HEK293 (cell line): ENCODE data around the gene FGFBP3.

Experiments used
- GLI2 ChIP-seq: fragments of 450-650 bp; formaldehyde crosslinking; IDR thresholded peaks from 2 replicates; pipeline ENCODE4; 2017; ENCODE audit warnings: missing biosample characterization, missing genetic modification characterization, low read depth, borderline replicate concordance
- GLIS1 ChIP-seq: fragments of 450-650 bp; formaldehyde crosslinking; IDR thresholded peaks from 2 replicates; pipeline ENCODE4 v1.5.1; 2016; ENCODE audit warnings: missing biosample characterization, missing genetic modification characterization
- GLIS2 ChIP-seq: fragments of 450-650 bp; formaldehyde crosslinking; IDR thresholded peaks from 2 replicates; pipeline ENCODE4 v1.5.1; 2016; ENCODE audit warnings: missing biosample characterization, missing genetic modification characterization
- KLF1 ChIP-seq: fragments of 450-650 bp; formaldehyde crosslinking; IDR thresholded peaks from 2 replicates; pipeline ENCODE4 v1.5.1; 2016; ENCODE audit warnings: missing biosample characterization, missing genetic modification characterization
- KLF16 ChIP-seq: fragments of 450-650 bp; formaldehyde crosslinking; IDR thresholded peaks from 2 replicates; pipeline ENCODE4 v1.5.1; 2017; ENCODE audit warnings: missing biosample characterization, missing genetic modification characterization
- KLF9 ChIP-seq: fragments of 450-650 bp; formaldehyde crosslinking; IDR thresholded peaks from 2 replicates; pipeline ENCODE4 v1.5.1; 2016; ENCODE audit warnings: missing biosample characterization, missing genetic modification characterization, low read depth
- MZF1 ChIP-seq: fragments of 450-650 bp; formaldehyde crosslinking; IDR thresholded peaks from 2 replicates; pipeline ENCODE4 v1.5.1; 2017; ENCODE audit warnings: missing biosample characterization, missing genetic modification characterization, borderline replicate concordance
- PRDM1 ChIP-seq: fragments of 450-650 bp; formaldehyde crosslinking; IDR thresholded peaks from 2 replicates; pipeline ENCODE4; 2016; ENCODE audit warnings: missing biosample characterization, missing genetic modification characterization
- YY1 ChIP-seq: fragments of 450-650 bp; formaldehyde crosslinking; IDR thresholded peaks from 2 replicates; pipeline ENCODE4 v1.5.1; 2018; ENCODE audit warnings: missing biosample characterization, missing genetic modification characterization
- ZBTB7A ChIP-seq: fragments of 450-650 bp; formaldehyde crosslinking; IDR thresholded peaks from 2 replicates; pipeline ENCODE4 v1.5.1; 2016; ENCODE audit warnings: low read depth, missing biosample characterization, missing genetic modification characterization
- ZBTB8A ChIP-seq: fragments of 450-650 bp; formaldehyde crosslinking; IDR thresholded peaks from 2 replicates; pipeline ENCODE4 v1.5.1; 2016; ENCODE audit warnings: missing biosample characterization, missing genetic modification characterization
- ZFHX2 ChIP-seq: fragments of 450-650 bp; formaldehyde crosslinking; conservative IDR thresholded peaks from 2 replicates; pipeline ENCODE4 v1.5.1; 2016; ENCODE audit warnings: missing biosample characterization, missing genetic modification characterization
- ZFP37 ChIP-seq: fragments of 450-650 bp; formaldehyde crosslinking; IDR thresholded peaks from 2 replicates; pipeline ENCODE4 v1.5.1; 2016; ENCODE audit warnings: missing biosample characterization, missing genetic modification characterization
- ZFP69B ChIP-seq: fragments of 450-650 bp; formaldehyde crosslinking; IDR thresholded peaks from 2 replicates; pipeline ENCODE4 v1.5.1; 2016; ENCODE audit warnings: missing biosample characterization, missing genetic modification characterization
- ZNF146 ChIP-seq: fragments of 450-650 bp; formaldehyde crosslinking; IDR thresholded peaks from 2 replicates; pipeline ENCODE4 v1.5.1; 2016; ENCODE audit warnings: missing biosample characterization, missing genetic modification characterization
- ZNF2 ChIP-seq: fragments of 450-650 bp; formaldehyde crosslinking; IDR thresholded peaks from 2 replicates; pipeline ENCODE4 v1.5.1; 2016; ENCODE audit warnings: missing biosample characterization, missing genetic modification characterization
- ZNF341 ChIP-seq: fragments of 450-650 bp; formaldehyde crosslinking; IDR thresholded peaks from 2 replicates; pipeline ENCODE4; 2016; ENCODE audit warnings: low read depth, missing biosample characterization, missing genetic modification characterization
- ZNF394 ChIP-seq: fragments of 450-650 bp; formaldehyde crosslinking; IDR thresholded peaks from 2 replicates; pipeline ENCODE4 v1.5.1; 2016; ENCODE audit warnings: missing biosample characterization, missing genetic modification characterization, mild to moderate bottlenecking, moderate library complexity, borderline replicate concordance
- ZNF426 ChIP-seq: fragments of 450-650 bp; formaldehyde crosslinking; IDR thresholded peaks from 2 replicates; pipeline ENCODE4 v1.5.1; 2017; ENCODE audit warnings: missing biosample characterization, missing genetic modification characterization, mild to moderate bottlenecking, inconsistent platforms, moderate library complexity
- ZNF548 ChIP-seq: fragments of 450-650 bp; formaldehyde crosslinking; IDR thresholded peaks from 2 replicates; pipeline ENCODE4 v1.5.1; 2016; ENCODE audit warnings: missing biosample characterization, missing genetic modification characterization
- ZNF571 ChIP-seq: fragments of 450-650 bp; formaldehyde crosslinking; IDR thresholded peaks from 2 replicates; pipeline ENCODE4 v1.5.0; 2017; ENCODE audit warnings: missing biosample characterization, missing genetic modification characterization
- ZNF626 ChIP-seq: fragments of 450-650 bp; sonication (Bioruptor Pico); formaldehyde crosslinking; IDR thresholded peaks from 2 replicates; pipeline ENCODE4 v1.5.1; 2018; ENCODE audit warnings: missing biosample characterization, missing genetic modification characterization, inconsistent platforms
- ZNF660 ChIP-seq: fragments of 450-650 bp; IDR thresholded peaks from 2 replicates; pipeline ENCODE4 v1.5.1; 2018; ENCODE audit warnings: missing biosample characterization, mild to moderate bottlenecking, missing genetic modification characterization
- ZSCAN16 ChIP-seq: fragments of 450-650 bp; formaldehyde crosslinking; IDR thresholded peaks from 2 replicates; pipeline ENCODE4 v1.5.1; 2016; ENCODE audit warnings: missing biosample characterization, missing genetic modification characterization
- ZXDB ChIP-seq: fragments of 450-650 bp; formaldehyde crosslinking; IDR thresholded peaks from 2 replicates; pipeline ENCODE4 v1.5.1; 2016; ENCODE audit warnings: missing biosample characterization, missing genetic modification characterization
- TF ChIP-seq, protein P1 (sequence below): fragments of 450-650 bp; formaldehyde crosslinking; IDR thresholded peaks from 2 replicates; pipeline ENCODE4 v1.5.1; 2017; ENCODE audit warnings: missing biosample characterization, missing genetic modification characterization
- TF ChIP-seq, protein P2 (sequence below): fragments of 450-650 bp; formaldehyde crosslinking; optimal IDR thresholded peaks from 2 replicates; pipeline ENCODE3; 2016; ENCODE audit warnings: missing biosample characterization, mild to moderate bottlenecking, missing genetic modification characterization
- TF ChIP-seq, protein P3 (sequence below): sonication (generic); formaldehyde crosslinking; IDR thresholded peaks from 2 replicates; pipeline ENCODE4 v1.8.1; 2022; ENCODE audit warnings: mild to moderate bottlenecking, moderate library complexity, missing genetic modification reagents
- TF ChIP-seq, protein P4 (sequence below): fragments of 450-650 bp; formaldehyde crosslinking; IDR thresholded peaks from 2 replicates; pipeline ENCODE4 v1.5.1; 2016; ENCODE audit warnings: missing biosample characterization, missing genetic modification characterization
- TF ChIP-seq, protein P5 (sequence below): fragments of 450-650 bp; formaldehyde crosslinking; IDR thresholded peaks from 2 replicates; pipeline ENCODE4 v1.5.1; 2016; ENCODE audit warnings: missing biosample characterization, missing genetic modification characterization
- TF ChIP-seq, protein P6 (sequence below): fragments of 450-650 bp; formaldehyde crosslinking; IDR thresholded peaks from 2 replicates; pipeline ENCODE4 v1.5.1; 2016; ENCODE audit warnings: missing biosample characterization, missing genetic modification characterization

Gene FGFBP3

DNA sequence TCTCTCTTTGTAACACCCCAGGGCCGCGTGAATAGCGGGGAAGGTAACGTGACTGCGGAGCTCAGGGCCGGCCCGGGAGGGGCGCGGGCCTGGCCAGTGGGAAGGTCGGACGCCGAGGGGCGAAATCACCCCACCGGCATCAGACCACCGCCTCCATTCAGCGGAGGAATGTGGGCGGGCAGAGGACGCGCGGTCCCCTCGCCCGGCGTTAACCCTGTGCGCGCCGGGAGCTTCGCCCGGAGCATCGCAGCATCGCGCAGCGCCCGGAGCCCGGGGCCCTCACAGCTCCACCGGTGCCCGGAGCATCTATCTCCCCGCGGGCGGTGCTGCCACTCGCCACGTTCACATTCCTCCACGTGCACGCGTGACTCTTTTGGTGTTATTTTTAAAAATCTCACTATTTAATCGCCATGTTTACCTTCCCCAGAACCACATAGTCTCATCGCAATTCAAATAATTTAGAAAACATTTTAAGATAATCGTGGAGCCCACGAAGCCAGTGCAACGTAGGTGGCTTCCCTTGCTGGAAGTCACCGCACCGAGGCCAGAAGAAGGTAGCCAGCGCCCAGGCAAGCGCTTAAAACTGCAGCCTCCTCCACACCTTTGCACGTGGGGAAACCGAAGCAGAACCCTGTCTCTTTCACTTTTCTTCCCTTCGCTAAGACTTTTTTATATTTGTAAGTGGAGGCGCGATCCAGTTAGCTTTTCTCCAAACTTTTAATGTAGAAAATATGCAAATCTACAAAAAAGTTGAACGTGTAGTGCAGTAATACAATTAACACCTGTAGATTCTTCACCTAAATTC lies 21.8 kb downstream of the FGFBP3 start (continued):
- TF ChIP-seq, protein P1, sequence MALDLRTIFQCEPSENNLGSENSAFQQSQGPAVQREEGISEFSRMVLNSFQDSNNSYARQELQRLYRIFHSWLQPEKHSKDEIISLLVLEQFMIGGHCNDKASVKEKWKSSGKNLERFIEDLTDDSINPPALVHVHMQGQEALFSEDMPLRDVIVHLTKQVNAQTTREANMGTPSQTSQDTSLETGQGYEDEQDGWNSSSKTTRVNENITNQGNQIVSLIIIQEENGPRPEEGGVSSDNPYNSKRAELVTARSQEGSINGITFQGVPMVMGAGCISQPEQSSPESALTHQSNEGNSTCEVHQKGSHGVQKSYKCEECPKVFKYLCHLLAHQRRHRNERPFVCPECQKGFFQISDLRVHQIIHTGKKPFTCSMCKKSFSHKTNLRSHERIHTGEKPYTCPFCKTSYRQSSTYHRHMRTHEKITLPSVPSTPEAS, result 0 out of 2 replicates have a peak, but pooled peaks have one; percentile 13
- TF ChIP-seq, protein P2, sequence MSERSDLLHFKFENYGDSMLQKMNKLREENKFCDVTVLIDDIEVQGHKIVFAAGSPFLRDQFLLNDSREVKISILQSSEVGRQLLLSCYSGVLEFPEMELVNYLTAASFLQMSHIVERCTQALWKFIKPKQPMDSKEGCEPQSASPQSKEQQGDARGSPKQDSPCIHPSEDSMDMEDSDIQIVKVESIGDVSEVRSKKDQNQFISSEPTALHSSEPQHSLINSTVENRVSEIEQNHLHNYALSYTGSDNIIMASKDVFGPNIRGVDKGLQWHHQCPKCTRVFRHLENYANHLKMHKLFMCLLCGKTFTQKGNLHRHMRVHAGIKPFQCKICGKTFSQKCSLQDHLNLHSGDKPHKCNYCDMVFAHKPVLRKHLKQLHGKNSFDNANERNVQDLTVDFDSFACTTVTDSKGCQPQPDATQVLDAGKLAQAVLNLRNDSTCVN (tag by site-specific recombination), result peak; percentile 91
- TF ChIP-seq ZXDB (no peak; the same call in none of the 2 replicates), ZNF426 (tag by site-specific recombination) (no peak), ZNF571 (tag by site-specific recombination) (no peak), ZNF146 (tag by site-specific recombination) (no peak), ZBTB7A (tag by site-specific recombination) (peak; percentile 82; the same call in 1 of the 2 replicates), PRDM1 (tag by site-specific recombination) (peak; percentile 74), ZBTB8A (tag by site-specific recombination) (peak; percentile 91), ZFP37 (peak; percentile 91), YY1 (tag by site-specific recombination) (peak; percentile 68), KLF9 (tag by site-specific recombination) (peak; percentile 44; the same call in 1 of the 2 replicates), KLF16 (tag by site-specific recombination) (peak; percentile 69), ZNF341 (tag by site-specific recombination) (peak; percentile 49), MZF1 (no peak), ZNF2 (peak; percentile 45; the same call in 1 of the 2 replicates), KLF1 (tag by site-specific recombination) (peak; percentile 32; the same call in 1 of the 2 replicates), GLI2 (no peak), ZNF626 (tag by site-specific recombination) (no peak), ZNF548 (no peak), ZFP69B (tag by site-specific recombination) (peak; percentile 56; the same call in 1 of the 2 replicates), ZNF394 (tag by site-specific recombination) (peak; percentile 45; the same call in 1 of the 2 replicates), GLIS2 (peak; percentile 91), ZFHX2 (peak; percentile 93), GLIS1 (tag by site-specific recombination) (peak; percentile 60; the same call in 1 of the 2 replicates), ZNF660 (tag by site-specific recombination) (peak; percentile 49; the same call in 1 of the 2 replicates), ZSCAN16 (peak; percentile 60; the same call in 1 of the 2 replicates)
- TF ChIP-seq, protein P3, sequence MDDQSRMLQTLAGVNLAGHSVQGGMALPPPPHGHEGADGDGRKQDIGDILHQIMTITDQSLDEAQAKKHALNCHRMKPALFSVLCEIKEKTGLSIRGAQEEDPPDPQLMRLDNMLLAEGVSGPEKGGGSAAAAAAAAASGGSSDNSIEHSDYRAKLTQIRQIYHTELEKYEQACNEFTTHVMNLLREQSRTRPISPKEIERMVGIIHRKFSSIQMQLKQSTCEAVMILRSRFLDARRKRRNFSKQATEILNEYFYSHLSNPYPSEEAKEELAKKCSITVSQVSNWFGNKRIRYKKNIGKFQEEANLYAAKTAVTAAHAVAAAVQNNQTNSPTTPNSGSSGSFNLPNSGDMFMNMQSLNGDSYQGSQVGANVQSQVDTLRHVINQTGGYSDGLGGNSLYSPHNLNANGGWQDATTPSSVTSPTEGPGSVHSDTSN (CRISPR knock-in tag), result peak; percentile 57; the same call in 1 of the 2 replicates
- TF ChIP-seq, protein P4, sequence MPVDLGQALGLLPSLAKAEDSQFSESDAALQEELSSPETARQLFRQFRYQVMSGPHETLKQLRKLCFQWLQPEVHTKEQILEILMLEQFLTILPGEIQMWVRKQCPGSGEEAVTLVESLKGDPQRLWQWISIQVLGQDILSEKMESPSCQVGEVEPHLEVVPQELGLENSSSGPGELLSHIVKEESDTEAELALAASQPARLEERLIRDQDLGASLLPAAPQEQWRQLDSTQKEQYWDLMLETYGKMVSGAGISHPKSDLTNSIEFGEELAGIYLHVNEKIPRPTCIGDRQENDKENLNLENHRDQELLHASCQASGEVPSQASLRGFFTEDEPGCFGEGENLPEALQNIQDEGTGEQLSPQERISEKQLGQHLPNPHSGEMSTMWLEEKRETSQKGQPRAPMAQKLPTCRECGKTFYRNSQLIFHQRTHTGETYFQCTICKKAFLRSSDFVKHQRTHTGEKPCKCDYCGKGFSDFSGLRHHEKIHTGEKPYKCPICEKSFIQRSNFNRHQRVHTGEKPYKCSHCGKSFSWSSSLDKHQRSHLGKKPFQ (tag by site-specific recombination), result 0 out of 2 replicates have a peak, but pooled peaks have one; percentile 34
- TF ChIP-seq, protein P5, sequence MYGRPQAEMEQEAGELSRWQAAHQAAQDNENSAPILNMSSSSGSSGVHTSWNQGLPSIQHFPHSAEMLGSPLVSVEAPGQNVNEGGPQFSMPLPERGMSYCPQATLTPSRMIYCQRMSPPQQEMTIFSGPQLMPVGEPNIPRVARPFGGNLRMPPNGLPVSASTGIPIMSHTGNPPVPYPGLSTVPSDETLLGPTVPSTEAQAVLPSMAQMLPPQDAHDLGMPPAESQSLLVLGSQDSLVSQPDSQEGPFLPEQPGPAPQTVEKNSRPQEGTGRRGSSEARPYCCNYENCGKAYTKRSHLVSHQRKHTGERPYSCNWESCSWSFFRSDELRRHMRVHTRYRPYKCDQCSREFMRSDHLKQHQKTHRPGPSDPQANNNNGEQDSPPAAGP (tag by site-specific recombination), result 0 out of 2 replicates have a peak, but pooled peaks have one; percentile 57
- TF ChIP-seq, protein P6, sequence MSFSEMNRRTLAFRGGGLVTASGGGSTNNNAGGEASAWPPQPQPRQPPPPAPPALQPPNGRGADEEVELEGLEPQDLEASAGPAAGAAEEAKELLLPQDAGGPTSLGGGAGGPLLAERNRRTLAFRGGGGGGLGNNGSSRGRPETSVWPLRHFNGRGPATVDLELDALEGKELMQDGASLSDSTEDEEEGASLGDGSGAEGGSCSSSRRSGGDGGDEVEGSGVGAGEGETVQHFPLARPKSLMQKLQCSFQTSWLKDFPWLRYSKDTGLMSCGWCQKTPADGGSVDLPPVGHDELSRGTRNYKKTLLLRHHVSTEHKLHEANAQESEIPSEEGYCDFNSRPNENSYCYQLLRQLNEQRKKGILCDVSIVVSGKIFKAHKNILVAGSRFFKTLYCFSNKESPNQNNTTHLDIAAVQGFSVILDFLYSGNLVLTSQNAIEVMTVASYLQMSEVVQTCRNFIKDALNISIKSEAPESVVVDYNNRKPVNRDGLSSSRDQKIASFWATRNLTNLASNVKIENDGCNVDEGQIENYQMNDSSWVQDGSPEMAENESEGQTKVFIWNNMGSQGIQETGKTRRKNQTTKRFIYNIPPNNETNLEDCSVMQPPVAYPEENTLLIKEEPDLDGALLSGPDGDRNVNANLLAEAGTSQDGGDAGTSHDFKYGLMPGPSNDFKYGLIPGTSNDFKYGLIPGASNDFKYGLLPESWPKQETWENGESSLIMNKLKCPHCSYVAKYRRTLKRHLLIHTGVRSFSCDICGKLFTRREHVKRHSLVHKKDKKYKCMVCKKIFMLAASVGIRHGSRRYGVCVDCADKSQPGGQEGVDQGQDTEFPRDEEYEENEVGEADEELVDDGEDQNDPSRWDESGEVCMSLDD (tag by site-specific recombination), result peak; percentile 66; the same call in 1 of the 2 replicates
